GM19397 (cell line): ENCODE data around the gene ZNF185.

Experiments
- ATAC-seq: cut with Tn5 transposase; IDR thresholded peaks from one replicate; pipeline ENCODE4 v1.9.1; 2021; ENCODE audit warnings: mild to moderate bottlenecking, moderate library complexity; ENCODE audit not compliant: unreplicated experiment

The ZNF185 gene

GRCh38 chrX:152915541-152916241 is 17.8 kb downstream of the ZNF185 start:
- ATAC-seq: peak; percentile 82

- ATAC-seq: no peak
These were observed 20.1 kb downstream of the ZNF185 start for GRCh38 chrX:152917656-152918579.

- no peak for ATAC-seq
These were observed 20.8 kb downstream of the ZNF185 start for GRCh38 chrX:152918707-152919106.

DNA sequence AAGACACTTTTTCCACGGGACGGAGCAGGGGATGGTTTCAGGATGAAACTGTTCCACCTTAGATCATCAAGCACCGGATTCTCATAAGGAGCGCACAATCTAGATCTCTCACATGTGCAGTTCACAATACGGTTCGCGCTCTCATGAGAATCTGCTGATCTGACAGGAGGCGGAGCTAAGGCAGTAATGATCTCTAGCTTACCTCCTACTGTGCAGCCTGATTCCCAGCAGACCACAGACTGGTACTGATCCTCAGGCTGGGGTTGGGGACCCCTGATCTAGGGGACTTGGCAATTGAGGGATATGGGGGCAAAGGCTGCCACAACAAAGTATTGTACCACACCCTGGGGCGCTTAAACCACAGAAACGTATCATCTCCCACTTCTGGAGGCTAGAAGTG is 25.7 kb downstream of the ZNF185 start:
- no peak for ATAC-seq

DNA sequence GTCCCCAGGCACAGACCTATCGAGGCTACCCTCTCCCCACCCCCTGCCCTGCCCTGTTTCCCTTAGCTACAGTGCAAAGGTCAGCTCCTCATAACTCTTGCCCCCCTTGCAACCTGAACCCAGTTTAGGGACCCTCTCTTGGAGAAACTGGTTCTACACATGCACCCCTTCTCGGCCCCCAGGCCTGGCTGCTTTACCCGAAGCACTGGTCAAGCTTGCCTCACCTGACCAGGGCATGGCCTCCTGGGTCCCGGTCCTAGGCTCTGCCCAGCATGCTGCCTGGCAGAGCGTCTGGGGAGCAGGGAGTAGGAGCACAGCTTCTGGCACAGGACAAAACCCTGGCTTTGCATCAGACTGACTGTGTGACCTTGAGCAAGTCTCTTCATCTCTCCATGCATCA is 28.0 kb downstream of the ZNF185 start:
- no peak for ATAC-seq

GRCh38 chrX:152926279-152926678 is 28.4 kb downstream of the ZNF185 start:
- peak; percentile 48 for ATAC-seq

GRCh38 chrX:152926923-152927322 is 29.1 kb downstream of the ZNF185 start:
- no peak for ATAC-seq

DNA sequence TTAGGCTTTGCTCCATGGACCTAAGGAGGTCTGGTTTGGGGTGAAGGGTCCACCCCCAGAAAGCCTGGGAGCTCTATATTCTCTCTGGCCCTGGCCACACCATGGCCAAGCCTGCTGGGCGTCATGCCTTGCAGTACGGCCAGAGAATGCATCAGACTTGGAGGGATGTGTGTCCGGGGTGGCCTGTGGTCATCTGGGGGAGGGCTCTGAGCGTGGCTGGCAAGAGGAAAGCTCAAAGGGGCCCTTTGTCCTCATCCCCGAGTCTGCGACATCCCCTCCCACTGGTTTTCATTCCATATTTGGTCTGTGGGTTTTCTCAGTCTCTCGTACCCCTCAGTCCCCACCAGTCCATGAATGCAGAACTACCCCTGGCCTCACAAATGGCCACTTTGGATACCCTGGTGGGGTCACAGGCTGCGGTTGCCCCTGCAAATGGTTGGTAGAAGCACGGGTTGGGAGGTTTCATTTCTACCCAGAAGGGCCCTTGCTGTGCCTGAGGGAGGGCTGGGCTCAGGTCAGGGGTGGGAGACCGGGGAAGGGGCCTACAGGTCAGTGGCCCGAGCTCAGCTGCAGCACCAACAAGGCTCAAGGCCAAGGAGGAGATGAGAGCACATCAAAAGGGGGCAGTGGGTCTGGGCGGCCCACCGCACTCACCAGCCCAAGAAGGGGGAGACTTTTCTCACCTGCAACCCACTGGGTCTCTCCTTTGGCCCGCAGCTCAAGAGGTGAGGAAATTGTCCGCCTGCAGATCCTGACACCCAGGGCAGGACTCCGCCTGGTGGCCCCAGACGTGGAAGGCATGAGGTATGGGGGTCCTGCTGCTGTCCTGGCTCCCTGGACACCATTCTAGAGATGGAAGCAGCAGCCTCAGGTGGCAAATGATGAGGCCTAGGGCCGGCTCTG is 30.2 kb downstream of the ZNF185 start:
- ATAC-seq: no peak

- no peak for ATAC-seq
These were observed 31.0 kb downstream of the ZNF185 start for GRCh38 chrX:152928761-152929400.

DNA sequence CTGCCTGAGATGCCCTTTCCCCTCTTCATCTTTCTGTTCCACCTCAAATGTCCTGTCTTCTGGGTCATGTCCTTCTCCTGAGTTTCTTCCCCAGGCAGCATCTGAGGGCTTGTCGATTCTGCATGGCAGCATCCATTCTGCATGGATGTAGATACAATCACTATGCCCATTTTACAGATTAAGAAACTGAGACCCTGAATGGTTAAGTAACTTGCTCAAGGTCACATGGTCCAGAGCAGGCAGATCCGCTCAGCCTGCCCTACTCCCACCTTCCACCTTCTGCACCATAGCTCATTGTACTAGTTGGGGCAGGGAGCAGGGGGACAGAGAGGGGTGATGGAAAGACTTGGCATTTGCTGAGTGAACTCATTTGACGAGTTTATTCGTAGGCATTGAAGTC is 32.0 kb downstream of the ZNF185 start:
- no peak for ATAC-seq

- ATAC-seq: no peak
These were observed 32.6 kb downstream of the ZNF185 start for GRCh38 chrX:152930516-152930915.

- ATAC-seq: no peak
These were observed 34.3 kb downstream of the ZNF185 start for GRCh38 chrX:152932144-152932543.

- ATAC-seq: no peak
These were observed 34.8 kb downstream of the ZNF185 start for GRCh38 chrX:152932598-152933175.

- ATAC-seq: no peak
These were observed 38.4 kb downstream of the ZNF185 start for GRCh38 chrX:152936306-152936705.

DNA sequence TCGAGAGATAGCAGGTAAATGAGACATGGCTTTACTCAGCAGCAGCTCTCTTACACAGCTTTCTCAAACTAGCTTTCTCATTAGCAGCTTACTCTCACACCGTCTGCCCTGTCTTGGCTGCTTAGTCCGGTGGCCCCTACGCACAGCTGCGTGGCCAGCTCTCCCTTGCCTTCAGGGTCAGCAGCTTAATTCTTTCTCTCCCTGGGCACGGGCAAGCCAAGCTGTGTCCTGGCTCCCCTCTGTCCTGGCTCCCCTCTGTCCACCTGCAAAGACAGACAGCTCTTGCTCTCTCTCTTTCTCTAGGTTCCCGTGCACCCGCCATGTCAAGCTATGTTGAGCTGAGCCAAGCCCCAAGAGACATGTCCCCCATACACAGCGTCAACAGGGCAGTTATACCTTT is 39.4 kb downstream of the ZNF185 start:
- no peak for ATAC-seq

GRCh38 chrX:152941328-152942076 is 43.6 kb downstream of the ZNF185 start:
- peak; percentile 86 for ATAC-seq

DNA sequence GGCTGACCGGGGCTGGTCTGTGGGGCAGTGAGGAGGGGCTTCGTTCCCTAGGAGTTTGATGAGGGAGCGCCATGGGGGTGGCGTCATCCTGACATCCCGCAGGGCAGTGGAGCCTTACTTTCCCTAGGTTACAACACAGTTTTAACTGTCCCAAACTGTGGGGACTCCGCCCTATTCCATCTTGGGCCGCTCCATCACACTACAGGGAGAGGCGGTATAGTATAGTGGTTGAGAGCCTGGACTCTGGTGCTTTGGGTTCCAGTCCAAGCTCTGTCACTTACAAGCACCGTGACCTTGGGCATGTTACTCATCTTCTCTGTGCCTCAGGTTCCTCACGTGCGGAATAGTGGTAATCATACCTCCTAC is 44.2 kb downstream of the ZNF185 start:
- ATAC-seq: no peak

DNA sequence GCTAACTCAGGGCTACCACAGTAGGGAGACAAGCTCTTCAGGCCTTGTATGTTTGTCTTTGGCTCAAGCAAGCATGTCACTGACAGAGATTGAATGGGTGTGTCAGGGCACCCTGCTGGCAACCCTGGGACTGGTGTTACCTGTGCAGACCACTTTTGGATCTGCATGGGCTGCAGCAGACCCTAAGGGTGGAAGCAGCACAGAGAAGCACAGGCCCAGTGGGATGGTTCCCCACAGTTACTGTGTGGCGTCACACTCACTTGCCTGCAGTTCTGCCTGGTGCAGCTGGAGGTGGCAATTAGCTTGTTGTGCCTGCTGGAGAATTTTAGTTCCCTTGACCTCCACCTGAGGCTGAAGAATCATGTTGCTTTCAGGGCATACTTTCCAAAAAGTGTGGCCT is 46.0 kb downstream of the ZNF185 start:
- no peak for ATAC-seq
